ENCODE results near the gene GXYLT2.

DNA sequence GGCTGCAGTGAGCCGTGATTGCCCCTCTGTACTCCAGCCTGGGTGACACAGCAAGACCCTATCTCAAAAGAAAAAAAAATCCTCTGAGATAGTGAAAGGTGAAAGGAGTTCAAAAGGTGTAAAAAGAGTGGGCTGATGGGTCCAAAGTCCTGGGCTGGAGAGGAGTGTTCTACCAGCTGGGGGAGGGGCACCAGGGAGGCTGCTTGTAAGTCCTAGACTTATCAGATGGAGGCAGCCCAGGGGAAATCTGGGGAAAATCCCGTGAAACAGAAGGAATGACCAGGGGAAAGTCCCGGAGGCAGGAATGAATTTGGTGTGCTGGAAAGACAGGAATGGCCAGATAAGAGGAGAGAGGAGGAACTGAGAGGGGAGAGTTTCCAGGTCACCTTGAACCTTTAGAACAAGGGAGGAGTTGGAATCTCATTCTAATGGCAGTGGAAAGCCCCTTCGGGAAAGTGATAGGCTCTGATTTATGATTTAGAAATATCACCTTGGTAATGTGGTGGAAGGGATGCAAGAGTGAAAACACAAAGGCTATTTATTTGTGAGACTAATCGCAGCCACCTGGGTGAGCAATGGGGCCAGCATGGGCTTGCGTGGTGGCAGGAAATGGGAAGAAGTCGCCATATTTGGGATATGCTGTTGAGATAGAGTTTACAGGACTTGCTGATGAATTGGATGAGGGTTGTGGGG, 85.3 kb downstream of the GXYLT2 start:
- TF ChIP-seq POLR2AphosphoS5 (IDR thresholded peaks at IDR 0.05; ENCODE audit: low read depth, low read length) (no peak), TCF7L2 (IDR thresholded peaks at IDR 0.05; ENCODE audit: low read depth, low read length) (no peak), SIN3A (IDR thresholded peaks at IDR 0.05; ENCODE audit: borderline replicate concordance, insufficient read depth, low read depth, low read length) (no peak)
- TF ChIP-seq, protein P1, sequence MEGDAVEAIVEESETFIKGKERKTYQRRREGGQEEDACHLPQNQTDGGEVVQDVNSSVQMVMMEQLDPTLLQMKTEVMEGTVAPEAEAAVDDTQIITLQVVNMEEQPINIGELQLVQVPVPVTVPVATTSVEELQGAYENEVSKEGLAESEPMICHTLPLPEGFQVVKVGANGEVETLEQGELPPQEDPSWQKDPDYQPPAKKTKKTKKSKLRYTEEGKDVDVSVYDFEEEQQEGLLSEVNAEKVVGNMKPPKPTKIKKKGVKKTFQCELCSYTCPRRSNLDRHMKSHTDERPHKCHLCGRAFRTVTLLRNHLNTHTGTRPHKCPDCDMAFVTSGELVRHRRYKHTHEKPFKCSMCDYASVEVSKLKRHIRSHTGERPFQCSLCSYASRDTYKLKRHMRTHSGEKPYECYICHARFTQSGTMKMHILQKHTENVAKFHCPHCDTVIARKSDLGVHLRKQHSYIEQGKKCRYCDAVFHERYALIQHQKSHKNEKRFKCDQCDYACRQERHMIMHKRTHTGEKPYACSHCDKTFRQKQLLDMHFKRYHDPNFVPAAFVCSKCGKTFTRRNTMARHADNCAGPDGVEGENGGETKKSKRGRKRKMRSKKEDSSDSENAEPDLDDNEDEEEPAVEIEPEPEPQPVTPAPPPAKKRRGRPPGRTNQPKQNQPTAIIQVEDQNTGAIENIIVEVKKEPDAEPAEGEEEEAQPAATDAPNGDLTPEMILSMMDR (IDR thresholded peaks at IDR 0.05), result no peak
- TF ChIP-seq, protein P2, sequence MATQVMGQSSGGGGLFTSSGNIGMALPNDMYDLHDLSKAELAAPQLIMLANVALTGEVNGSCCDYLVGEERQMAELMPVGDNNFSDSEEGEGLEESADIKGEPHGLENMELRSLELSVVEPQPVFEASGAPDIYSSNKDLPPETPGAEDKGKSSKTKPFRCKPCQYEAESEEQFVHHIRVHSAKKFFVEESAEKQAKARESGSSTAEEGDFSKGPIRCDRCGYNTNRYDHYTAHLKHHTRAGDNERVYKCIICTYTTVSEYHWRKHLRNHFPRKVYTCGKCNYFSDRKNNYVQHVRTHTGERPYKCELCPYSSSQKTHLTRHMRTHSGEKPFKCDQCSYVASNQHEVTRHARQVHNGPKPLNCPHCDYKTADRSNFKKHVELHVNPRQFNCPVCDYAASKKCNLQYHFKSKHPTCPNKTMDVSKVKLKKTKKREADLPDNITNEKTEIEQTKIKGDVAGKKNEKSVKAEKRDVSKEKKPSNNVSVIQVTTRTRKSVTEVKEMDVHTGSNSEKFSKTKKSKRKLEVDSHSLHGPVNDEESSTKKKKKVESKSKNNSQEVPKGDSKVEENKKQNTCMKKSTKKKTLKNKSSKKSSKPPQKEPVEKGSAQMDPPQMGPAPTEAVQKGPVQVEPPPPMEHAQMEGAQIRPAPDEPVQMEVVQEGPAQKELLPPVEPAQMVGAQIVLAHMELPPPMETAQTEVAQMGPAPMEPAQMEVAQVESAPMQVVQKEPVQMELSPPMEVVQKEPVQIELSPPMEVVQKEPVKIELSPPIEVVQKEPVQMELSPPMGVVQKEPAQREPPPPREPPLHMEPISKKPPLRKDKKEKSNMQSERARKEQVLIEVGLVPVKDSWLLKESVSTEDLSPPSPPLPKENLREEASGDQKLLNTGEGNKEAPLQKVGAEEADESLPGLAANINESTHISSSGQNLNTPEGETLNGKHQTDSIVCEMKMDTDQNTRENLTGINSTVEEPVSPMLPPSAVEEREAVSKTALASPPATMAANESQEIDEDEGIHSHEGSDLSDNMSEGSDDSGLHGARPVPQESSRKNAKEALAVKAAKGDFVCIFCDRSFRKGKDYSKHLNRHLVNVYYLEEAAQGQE (IDR thresholded peaks at IDR 0.05; ENCODE audit: insufficient read depth in 1 of 2, low read depth in 2 of 2, low read length in 1 of 2), result no peak
